ENCODE data around the gene SP100.

Gene SP100

GRCh38 chr2:230457073-230457768, 41.2 kb downstream of the SP100 start:
- no peak for TF ChIP-seq CTCF (IDR thresholded peaks at IDR 0.05; ENCODE audit: insufficient read depth, low read depth, low read length, missing control alignments)
- peak; percentile 38 for DNase-seq (ENCODE audit: low read depth)
- H3K4me3 ChIP-seq (ENCODE audit: low read depth, low read length) = no peak overlapping the region

- DNase-seq (ENCODE audit: low read depth) = no peak
- no peak overlapping the region for H3K4me3 ChIP-seq (ENCODE audit: low read depth, low read length)
- no peak for TF ChIP-seq CTCF (IDR thresholded peaks at IDR 0.05; ENCODE audit: insufficient read depth, low read depth, low read length, missing control alignments)
Observed at GRCh38 chr2:230457793-230458192, 41.8 kb downstream of the SP100 start.

- TF ChIP-seq CTCF (IDR thresholded peaks at IDR 0.05; ENCODE audit: insufficient read depth, low read depth, low read length, missing control alignments) = no peak
- H3K4me3 ChIP-seq (ENCODE audit: low read depth, low read length) = no peak overlapping the region
- no peak for DNase-seq (ENCODE audit: low read depth)
Observed at GRCh38 chr2:230459216-230459615, 43.2 kb downstream of the SP100 start.

GRCh38 chr2:230471074-230471473, 55.1 kb downstream of the SP100 start:
- TF ChIP-seq CTCF (IDR thresholded peaks at IDR 0.05; ENCODE audit: insufficient read depth, low read depth, low read length, missing control alignments) = no peak
- DNase-seq (ENCODE audit: low read depth) = peak; percentile 57
- H3K4me3 ChIP-seq (ENCODE audit: low read depth, low read length) = no peak overlapping the region

- peak; percentile 55 for DNase-seq (ENCODE audit: low read depth)
- no peak for TF ChIP-seq CTCF (IDR thresholded peaks at IDR 0.05; ENCODE audit: insufficient read depth, low read depth, low read length, missing control alignments)
- no peak overlapping the region for H3K4me3 ChIP-seq (ENCODE audit: low read depth, low read length)
Observed at GRCh38 chr2:230472621-230473018, 56.6 kb downstream of the SP100 start.

GRCh38 chr2:230473378-230473777, 57.4 kb downstream of the SP100 start:
- DNase-seq (ENCODE audit: low read depth) = peak; percentile 60
- TF ChIP-seq CTCF (IDR thresholded peaks at IDR 0.05; ENCODE audit: insufficient read depth, low read depth, low read length, missing control alignments) = no peak
- H3K4me3 ChIP-seq (ENCODE audit: low read depth, low read length) = no peak overlapping the region

- no peak overlapping the region for H3K4me3 ChIP-seq (ENCODE audit: low read depth, low read length)
- no peak for TF ChIP-seq CTCF (IDR thresholded peaks at IDR 0.05; ENCODE audit: insufficient read depth, low read depth, low read length, missing control alignments)
- no peak for DNase-seq (ENCODE audit: low read depth)
Observed at GRCh38 chr2:230475143-230475542, 59.1 kb downstream of the SP100 start.
